AML-193 (cell line): Measurements from ENCODE around the gene PRR7.

Experiments
- DNase-seq, 2 experiments: peaks; one replicate each; lab custom pipeline; 2025; lab: John Stamatoyannopoulos, UW

PRR7 gene

GRCh38 chr5:177452688-177453638, 6.3 kb downstream of the PRR7 start:
- no peak for DNase-seq

- DNase-seq: peak in 1 of 2 experiments; percentile 32
Measured at GRCh38 chr5:177453852-177454396, 7.3 kb downstream of the PRR7 start.

- DNase-seq: peak; percentile 79 to 80
Measured at GRCh38 chr5:177454397-177455035, 7.9 kb downstream of the PRR7 start.

GRCh38 chr5:177455036-177455660, 8.5 kb downstream of the PRR7 start:
- DNase-seq: no peak

- peak; percentile 75 to 81 for DNase-seq
Measured at GRCh38 chr5:177455661-177456590, 9.3 kb downstream of the PRR7 start.

GRCh38 chr5:177456591-177456964, 10.0 kb downstream of the PRR7 start:
- no peak for DNase-seq

- peak; percentile 92 to 95 for DNase-seq
Measured at GRCh38 chr5:177456976-177457851, 10.6 kb downstream of the PRR7 start.

- no peak for DNase-seq
Measured at GRCh38 chr5:177457852-177458681, 11.5 kb downstream of the PRR7 start.

GRCh38 chr5:177458912-177459350, 12.3 kb downstream of the PRR7 start:
- DNase-seq: no peak

GRCh38 chr5:177459357-177459756, 12.7 kb downstream of the PRR7 start:
- DNase-seq: no peak

- DNase-seq: no peak
Measured at GRCh38 chr5:177459819-177460628, 13.4 kb downstream of the PRR7 start.

GRCh38 chr5:177462021-177462670, 15.5 kb downstream of the PRR7 start:
- DNase-seq: peak; percentile 64 to 72

- DNase-seq: no peak
Measured at GRCh38 chr5:177465044-177465443, 18.4 kb downstream of the PRR7 start.

GRCh38 chr5:177466861-177467260, 20.2 kb downstream of the PRR7 start:
- no peak for DNase-seq

GRCh38 chr5:177467436-177467835, 20.8 kb downstream of the PRR7 start:
- no peak for DNase-seq

GRCh38 chr5:177468329-177468684, 21.7 kb downstream of the PRR7 start:
- DNase-seq: no peak

GRCh38 chr5:177468685-177469628, 22.3 kb downstream of the PRR7 start:
- no peak for DNase-seq
